ENCODE results near the gene PLA2G2E. TPM values are rescaled to one million over a fixed set of nuclear protein-coding genes. Genes with fewer than 3 reads are reported as not detected.

The PLA2G2E gene
- total RNA-seq, 1 donor from 2014 or later, result not detected

DNA sequence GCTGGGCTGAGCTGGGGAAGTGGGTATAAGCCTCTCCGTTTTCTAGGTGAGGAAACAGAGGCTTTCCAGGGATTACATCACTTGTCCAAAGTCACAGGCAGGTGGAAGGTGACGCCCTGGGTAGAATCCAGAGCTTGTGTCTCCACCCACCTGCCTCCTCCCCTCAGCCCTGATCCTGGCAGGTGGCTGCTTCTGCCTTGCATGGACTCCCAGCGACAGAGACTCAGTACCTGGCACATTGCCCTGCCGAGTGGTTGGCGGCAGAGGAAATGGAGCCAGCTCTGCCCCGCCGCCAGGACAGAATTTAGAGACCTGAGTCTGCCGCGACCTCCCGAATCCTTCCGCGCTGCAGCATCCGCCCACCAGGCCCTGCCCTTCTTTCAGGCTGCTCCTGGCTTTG is 2.1 kb downstream of the PLA2G2E start:
- peaks cover 3% of the 10 kb centered on the region for H3K4me1 Mint-ChIP-seq
- H3K27me3 Mint-ChIP-seq, result no peaks in the 10 kb centered on the region
- no peak overlapping the region for H3K27ac Mint-ChIP-seq
- H3K9me3 Mint-ChIP-seq, result no peaks in the 10 kb centered on the region
- no peak for DNase-seq
- no peaks in the 10 kb centered on the region for H3K36me3 Mint-ChIP-seq (ENCODE audit: low read depth)
- no peak overlapping the region for H3K4me3 Mint-ChIP-seq
- intact Hi-C loops (cut with micrococcal nuclease), result no loop called here

- Mint-ChIP-seq H3K4me1 (peaks cover 3% of the 10 kb centered on the region), H3K36me3 (ENCODE audit: low read depth) (no peaks in the 10 kb centered on the region), H3K4me3 (no peak overlapping the region), H3K27me3 (no peaks in the 10 kb centered on the region), H3K27ac (no peak overlapping the region), H3K9me3 (no peaks in the 10 kb centered on the region)
- no peak for DNase-seq
- intact Hi-C loops (cut with micrococcal nuclease), result no loop called here
Observed at GRCh38 chr1:19920132-19920710, 3.2 kb downstream of the PLA2G2E start.

GRCh38 chr1:19918057-19918456 is 5.4 kb downstream of the PLA2G2E start:
- DNase-seq, result peak; percentile 93
- intact Hi-C loops (cut with micrococcal nuclease), result loop anchor here (1.0 to 10.0 kb wide), 3 partner anchors 234 to 577 kb away; no protein-coding TSS in a partner anchor
- Mint-ChIP-seq H3K4me1 (peaks cover 5% of the 10 kb centered on the region), H3K4me3 (no peak overlapping the region), H3K27me3 (no peaks in the 10 kb centered on the region), H3K36me3 (ENCODE audit: low read depth) (peaks cover 3% of the 10 kb centered on the region), H3K9me3 (no peaks in the 10 kb centered on the region), H3K27ac (no peak overlapping the region)

DNA sequence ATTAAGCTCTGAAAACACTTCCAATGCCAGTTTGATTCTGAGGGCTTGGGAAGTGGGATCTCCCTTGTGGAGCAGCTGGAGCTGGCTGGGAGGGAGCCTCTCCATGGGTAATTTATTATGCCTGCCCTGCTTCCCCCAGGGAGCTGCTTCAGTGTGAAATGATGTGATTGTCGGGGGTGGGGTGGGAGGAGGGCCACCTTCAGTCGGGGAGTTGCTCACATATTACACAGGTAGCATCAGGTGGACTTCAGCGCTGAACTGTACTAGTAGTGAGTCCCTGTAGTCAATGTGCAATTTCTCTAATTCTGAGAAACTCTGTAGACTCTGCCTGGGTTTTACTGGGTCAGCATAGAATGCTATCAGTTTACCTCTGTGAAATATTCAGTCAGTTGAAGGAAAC is 12.8 kb downstream of the PLA2G2E start:
- Mint-ChIP-seq H3K27ac (no peak overlapping the region), H3K36me3 (ENCODE audit: low read depth) (peaks cover 57% of the 10 kb centered on the region), H3K27me3 (no peaks in the 10 kb centered on the region), H3K4me1 (peaks cover 2% of the 10 kb centered on the region), H3K9me3 (no peaks in the 10 kb centered on the region), H3K4me3 (no peak overlapping the region)
- intact Hi-C loops (cut with micrococcal nuclease), result loop anchor here (10.0 kb wide), 1 partner anchor 584 kb away; no protein-coding TSS in a partner anchor
- no peak for DNase-seq

DNA sequence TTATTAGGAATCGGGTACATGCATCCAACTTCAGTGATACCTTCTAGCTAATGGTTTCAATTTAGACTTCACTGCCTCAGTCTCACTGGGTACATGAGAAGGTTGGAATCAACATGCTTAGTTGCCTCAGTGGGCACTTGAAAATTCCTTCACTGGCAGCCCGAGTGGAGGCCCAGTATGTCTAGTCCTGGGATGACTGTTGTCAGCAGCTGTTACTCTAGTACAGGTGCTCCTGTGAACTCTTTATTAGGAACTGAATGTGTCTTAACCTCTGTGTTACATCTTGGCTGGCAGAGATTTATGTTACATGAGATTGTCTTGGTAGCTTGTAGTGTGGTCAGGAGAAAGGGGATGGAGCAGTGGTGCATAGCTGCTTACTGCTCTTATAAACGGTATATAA is 13.4 kb downstream of the PLA2G2E start:
- intact Hi-C loops (cut with micrococcal nuclease), result loop anchor here (10.0 kb wide), 1 partner anchor 585 kb away; no protein-coding TSS in a partner anchor
- DNase-seq, result no peak
- no peaks in the 10 kb centered on the region for H3K9me3 Mint-ChIP-seq
- no peak overlapping the region for H3K4me3 Mint-ChIP-seq
- H3K4me1 Mint-ChIP-seq, result peaks cover 2% of the 10 kb centered on the region
- no peaks in the 10 kb centered on the region for H3K27me3 Mint-ChIP-seq
- H3K36me3 Mint-ChIP-seq (ENCODE audit: low read depth), result peaks cover 59% of the 10 kb centered on the region
- H3K27ac Mint-ChIP-seq, result no peak overlapping the region

DNA sequence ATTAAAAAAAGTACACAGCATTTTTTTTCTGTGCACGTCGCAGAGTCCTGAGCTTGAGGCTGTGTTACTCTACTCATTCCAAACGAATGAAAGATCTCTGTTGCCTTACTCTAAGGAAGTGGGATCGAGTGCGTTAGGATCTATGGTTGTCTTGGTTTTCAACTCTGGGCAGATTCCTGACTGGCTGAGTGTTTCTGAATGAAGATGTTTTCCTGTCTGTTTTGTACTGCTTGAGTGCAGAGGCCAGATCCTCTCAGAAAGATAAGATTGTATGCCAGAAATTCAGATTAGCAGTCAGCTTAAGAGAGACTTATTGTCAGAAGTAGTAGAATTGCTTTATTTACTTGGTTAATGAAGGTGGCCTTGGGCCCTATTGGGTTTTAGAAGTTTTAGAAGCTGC is 14.0 kb downstream of the PLA2G2E start:
- peaks cover under 1% of the 10 kb centered on the region for H3K4me1 Mint-ChIP-seq
- no peaks in the 10 kb centered on the region for H3K9me3 Mint-ChIP-seq
- intact Hi-C loops (cut with micrococcal nuclease), result no loop called here
- H3K27me3 Mint-ChIP-seq, result no peaks in the 10 kb centered on the region
- H3K36me3 Mint-ChIP-seq (ENCODE audit: low read depth), result peaks cover 65% of the 10 kb centered on the region
- DNase-seq, result no peak
- no peak overlapping the region for H3K27ac Mint-ChIP-seq
- H3K4me3 Mint-ChIP-seq, result no peak overlapping the region

DNA sequence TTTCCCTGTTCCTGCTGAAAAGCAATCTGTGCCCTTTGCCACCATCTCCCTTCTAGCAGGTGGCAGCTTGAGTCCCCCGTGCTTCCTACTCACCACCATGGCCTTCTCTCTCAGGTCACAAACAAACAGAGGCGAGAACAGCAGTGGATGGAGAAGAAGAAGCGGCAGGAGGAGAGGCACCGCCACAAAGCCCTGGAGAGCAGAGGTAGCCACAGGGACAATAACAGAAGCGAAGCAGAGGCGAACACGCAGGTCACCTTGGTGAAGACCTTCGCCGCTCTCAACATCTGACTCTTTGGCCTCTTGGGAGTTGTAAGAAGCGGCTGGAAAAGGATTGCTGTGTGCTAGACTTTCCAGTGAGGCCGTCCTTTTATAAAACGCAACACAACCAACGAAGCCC is 16.0 kb downstream of the PLA2G2E start:
- H3K4me1 Mint-ChIP-seq, result no peaks in the 10 kb centered on the region
- no peak for DNase-seq
- no peaks in the 10 kb centered on the region for H3K9me3 Mint-ChIP-seq
- H3K27ac Mint-ChIP-seq, result no peak overlapping the region
- peaks cover 67% of the 10 kb centered on the region for H3K36me3 Mint-ChIP-seq (ENCODE audit: low read depth)
- no peak overlapping the region for H3K4me3 Mint-ChIP-seq
- H3K27me3 Mint-ChIP-seq, result no peaks in the 10 kb centered on the region
- intact Hi-C loops (cut with micrococcal nuclease), result no loop called here

DNA sequence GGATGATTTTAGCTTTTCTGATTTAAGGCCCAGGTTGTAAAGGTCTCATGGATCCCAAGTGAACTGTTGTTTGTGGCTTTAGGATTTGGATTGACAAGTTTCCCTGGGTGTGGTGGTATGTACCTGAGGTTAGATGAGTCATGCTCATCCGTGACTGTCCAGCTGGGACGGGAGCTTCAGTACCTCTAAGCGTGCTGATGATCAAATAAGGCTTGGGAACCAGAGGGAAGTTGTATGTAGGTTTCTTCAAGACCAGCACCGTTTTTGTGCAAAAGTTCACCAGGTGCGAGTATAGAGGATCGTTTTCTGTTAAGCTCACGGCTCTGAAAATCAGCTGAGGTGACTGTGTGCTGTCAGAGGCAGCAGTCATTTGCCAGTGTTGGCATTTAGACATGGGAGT is 19.8 kb downstream of the PLA2G2E start:
- Mint-ChIP-seq H3K4me1 (no peaks in the 10 kb centered on the region), H3K9me3 (no peaks in the 10 kb centered on the region), H3K4me3 (no peak overlapping the region), H3K27me3 (no peaks in the 10 kb centered on the region), H3K36me3 (ENCODE audit: low read depth) (peaks cover 73% of the 10 kb centered on the region), H3K27ac (no peak overlapping the region)
- intact Hi-C loops (cut with micrococcal nuclease), result no loop called here
- DNase-seq, result no peak

- intact Hi-C loops (cut with micrococcal nuclease), result no loop called here
- Mint-ChIP-seq H3K9me3 (no peaks in the 10 kb centered on the region), H3K36me3 (ENCODE audit: low read depth) (peaks cover 64% of the 10 kb centered on the region), H3K4me3 (no peak overlapping the region), H3K27me3 (no peaks in the 10 kb centered on the region), H3K27ac (no peak overlapping the region), H3K4me1 (no peaks in the 10 kb centered on the region)
- no peak for DNase-seq
Observed at GRCh38 chr1:19901653-19902052, 21.8 kb downstream of the PLA2G2E start.

GRCh38 chr1:19894218-19894617 is 29.2 kb downstream of the PLA2G2E start:
- no peak overlapping the region for H3K27ac Mint-ChIP-seq
- H3K4me3 Mint-ChIP-seq, result no peak overlapping the region
- peaks cover 8% of the 10 kb centered on the region for H3K4me1 Mint-ChIP-seq
- H3K9me3 Mint-ChIP-seq, result no peaks in the 10 kb centered on the region
- intact Hi-C loops (cut with micrococcal nuclease), result no loop called here
- peaks cover 51% of the 10 kb centered on the region for H3K36me3 Mint-ChIP-seq (ENCODE audit: low read depth)
- H3K27me3 Mint-ChIP-seq, result no peaks in the 10 kb centered on the region
- DNase-seq, result no peak

GRCh38 chr1:19893687-19894086 is 29.7 kb downstream of the PLA2G2E start:
- Mint-ChIP-seq H3K36me3 (ENCODE audit: low read depth) (peaks cover 46% of the 10 kb centered on the region), H3K27ac (no peak overlapping the region), H3K9me3 (no peaks in the 10 kb centered on the region), H3K27me3 (no peaks in the 10 kb centered on the region), H3K4me3 (no peak overlapping the region), H3K4me1 (peaks cover 8% of the 10 kb centered on the region)
- intact Hi-C loops (cut with micrococcal nuclease), result no loop called here
- DNase-seq, result no peak

- H3K4me3 Mint-ChIP-seq, result no peak overlapping the region
- peaks cover 14% of the 10 kb centered on the region for H3K4me1 Mint-ChIP-seq
- H3K27me3 Mint-ChIP-seq, result no peaks in the 10 kb centered on the region
- intact Hi-C loops (cut with micrococcal nuclease), result no loop called here
- no peak for DNase-seq
- peak overlapping the region; percentile 46 for H3K27ac Mint-ChIP-seq
- H3K9me3 Mint-ChIP-seq, result no peaks in the 10 kb centered on the region
- peaks cover 47% of the 10 kb centered on the region for H3K36me3 Mint-ChIP-seq (ENCODE audit: low read depth)
Observed at GRCh38 chr1:19892628-19893168, 30.7 kb downstream of the PLA2G2E start.

DNA sequence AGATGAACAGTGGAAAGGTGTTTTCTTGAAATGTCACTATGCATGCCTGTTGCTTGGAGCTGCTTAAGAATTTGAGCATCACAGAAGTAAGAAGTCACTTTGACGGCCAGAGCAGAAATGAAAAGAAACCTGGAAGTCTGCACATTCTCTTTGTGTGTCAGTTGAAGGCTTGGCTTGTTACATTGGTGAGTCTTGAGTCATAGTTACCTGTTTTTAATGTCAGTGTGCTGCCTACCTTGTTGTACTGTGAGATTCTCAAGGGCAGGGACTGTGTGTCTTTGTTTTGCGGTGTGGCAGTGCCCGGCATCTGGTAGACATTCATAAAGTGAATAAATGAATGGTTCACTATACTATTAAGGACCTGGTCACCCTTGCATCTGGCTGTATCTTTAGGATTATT is 31.3 kb downstream of the PLA2G2E start:
- no peak overlapping the region for H3K27ac Mint-ChIP-seq
- H3K27me3 Mint-ChIP-seq, result no peaks in the 10 kb centered on the region
- H3K9me3 Mint-ChIP-seq, result no peaks in the 10 kb centered on the region
- DNase-seq, result no peak
- peaks cover 14% of the 10 kb centered on the region for H3K4me1 Mint-ChIP-seq
- H3K4me3 Mint-ChIP-seq, result no peak overlapping the region
- H3K36me3 Mint-ChIP-seq (ENCODE audit: low read depth), result peaks cover 42% of the 10 kb centered on the region
- intact Hi-C loops (cut with micrococcal nuclease), result no loop called here

DNA sequence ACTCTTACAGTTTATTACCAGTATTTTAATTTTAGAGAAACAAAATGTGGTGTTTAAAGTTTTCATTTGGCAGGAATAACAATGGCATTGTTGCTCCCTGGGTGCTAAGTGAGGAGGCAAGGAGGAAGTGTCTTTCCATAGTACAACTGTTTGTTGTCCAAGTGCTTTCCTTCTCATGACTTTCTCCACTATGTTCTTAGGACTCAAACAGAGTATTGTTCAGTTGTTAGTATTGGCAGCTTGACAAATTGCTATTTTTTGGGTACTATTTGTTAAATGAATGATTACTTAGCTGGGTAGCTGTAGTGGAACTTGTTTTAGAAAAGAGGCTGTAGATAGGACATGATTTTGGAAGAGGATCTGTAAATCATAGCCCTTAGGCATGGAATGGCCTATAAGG is 33.8 kb downstream of the PLA2G2E start:
- H3K27ac Mint-ChIP-seq, result no peak overlapping the region
- H3K9me3 Mint-ChIP-seq, result no peaks in the 10 kb centered on the region
- DNase-seq, result no peak
- no peaks in the 10 kb centered on the region for H3K27me3 Mint-ChIP-seq
- peaks cover 27% of the 10 kb centered on the region for H3K36me3 Mint-ChIP-seq (ENCODE audit: low read depth)
- peaks cover 18% of the 10 kb centered on the region for H3K4me1 Mint-ChIP-seq
- intact Hi-C loops (cut with micrococcal nuclease), result no loop called here
- H3K4me3 Mint-ChIP-seq, result no peak overlapping the region

DNA sequence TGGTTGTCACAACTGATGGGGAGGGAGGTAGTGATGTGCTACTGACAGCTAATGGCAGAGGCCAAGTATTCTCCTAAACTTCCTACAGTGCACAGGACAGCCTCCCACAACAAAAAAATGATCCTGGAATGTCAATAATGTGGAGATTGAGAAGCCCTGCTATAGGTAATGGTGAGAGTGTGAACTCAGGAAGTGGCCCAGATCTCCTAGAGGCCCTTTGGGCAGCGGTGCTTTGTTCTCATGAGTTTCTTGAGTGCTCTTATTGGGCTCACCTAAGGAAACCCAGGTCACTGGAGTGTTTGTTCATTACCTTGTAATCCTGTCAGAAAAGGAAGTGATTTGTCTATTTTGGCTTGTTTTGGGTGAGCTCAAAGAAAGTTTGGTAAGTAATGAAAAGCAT is 35.3 kb downstream of the PLA2G2E start:
- no peak overlapping the region for H3K27ac Mint-ChIP-seq
- H3K4me3 Mint-ChIP-seq, result no peak overlapping the region
- no peak for DNase-seq
- no peaks in the 10 kb centered on the region for H3K27me3 Mint-ChIP-seq
- H3K4me1 Mint-ChIP-seq, result peaks cover 33% of the 10 kb centered on the region
- intact Hi-C loops (cut with micrococcal nuclease), result no loop called here
- H3K9me3 Mint-ChIP-seq, result no peaks in the 10 kb centered on the region
- H3K36me3 Mint-ChIP-seq (ENCODE audit: low read depth), result peaks cover 30% of the 10 kb centered on the region

All from activated CD4-positive, alpha-beta T cell treated with anti-CD3 and anti-CD28 coated beads, Interleukin-2, amount 10 ng/mL, durations not matched to agents 24 days and 14 days (primary cell).